Adipocyte (in vitro differentiated cells): ENCODE results near the gene AOPEP.
"Not testable (repeated sequence)": the region's sequence is repeated elsewhere in the genome, so short reads cannot be mapped to it uniquely, and the experiment has no call there.

Source experiments
- DNase-seq: peaks from one replicate; pipeline ENCODE4 v3.0.0-alpha.2; 2015; ENCODE audit warnings: low read depth
- H3K27me3 ChIP-seq: replicated peaks from 2 replicates; pipeline ENCODE4 v1.7.0; 2013; ENCODE audit warnings: mild to moderate bottlenecking, low read length, moderate library complexity; ENCODE audit not compliant: control insufficient read depth, insufficient read depth
- H3K36me3 ChIP-seq: 2 replicates; pipeline ENCODE4 v1.7.0; 2013; ENCODE audit warnings: low read length, mild to moderate bottlenecking, moderate library complexity; ENCODE audit not compliant: control insufficient read depth, insufficient read depth, severe bottlenecking
- H3K4me1 ChIP-seq: 2 replicates; pipeline ENCODE4 v1.7.0; 2013; ENCODE audit warnings: mild to moderate bottlenecking, low read length, moderate library complexity; ENCODE audit not compliant: control insufficient read depth, insufficient read depth
- H3K4me3 ChIP-seq: 2 replicates; pipeline ENCODE4 v1.7.0; 2013; ENCODE audit warnings: mild to moderate bottlenecking, low read length, moderate library complexity
- H3K9ac ChIP-seq: 2 replicates; pipeline ENCODE4 v1.7.0; 2013; ENCODE audit warnings: mild to moderate bottlenecking, low read length, moderate library complexity
- H3K9me3 ChIP-seq: 2 replicates; pipeline ENCODE4 v1.7.0; 2013; ENCODE audit warnings: mild to moderate bottlenecking, low read length, moderate library complexity; ENCODE audit not compliant: control insufficient read depth

Gene AOPEP

DNA sequence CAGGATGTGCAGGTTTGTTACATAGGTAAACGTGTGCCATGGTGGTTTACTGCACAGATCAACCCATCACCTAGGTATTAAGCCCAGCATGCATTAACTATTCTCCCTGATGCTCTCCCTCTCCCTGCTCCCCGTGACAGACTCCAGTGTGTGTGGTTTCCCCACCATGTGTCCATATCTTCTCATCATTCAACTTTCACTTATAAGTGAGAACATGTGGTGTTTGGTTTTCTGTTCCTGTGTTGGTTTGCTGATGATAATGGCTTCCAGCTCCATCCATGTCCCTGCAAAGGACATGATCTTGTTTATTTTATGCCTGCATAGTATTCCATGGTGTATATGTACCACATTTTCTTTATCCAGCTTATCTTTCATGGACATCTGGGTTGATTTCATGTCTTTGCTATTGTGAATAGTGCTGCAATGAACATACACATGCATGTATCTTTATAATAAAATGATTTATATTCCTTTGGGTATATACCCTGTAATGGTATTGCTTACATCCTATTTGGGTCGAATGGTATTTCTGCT is 103.6 kb downstream of the AOPEP start:
- not testable (repeated sequence) for DNase-seq, H3K27me3 ChIP-seq, H3K36me3 ChIP-seq, H3K9ac ChIP-seq, H3K4me3 ChIP-seq, H3K9me3 ChIP-seq
- H3K4me1 ChIP-seq = peaks cover 21% of the 10 kb centered on the region

- Histone ChIP-seq H3K27me3 (no peaks in the 10 kb centered on the region), H3K4me1 (no peaks in the 10 kb centered on the region), H3K9ac (no peak overlapping the region), H3K36me3 (no peaks in the 10 kb centered on the region), H3K4me3 (no peak overlapping the region), H3K9me3 (no peaks in the 10 kb centered on the region)
- no peak for DNase-seq
These were observed 107.3 kb downstream of the AOPEP start for GRCh38 chr9:94833802-94834201.

- no peak for DNase-seq
- no peaks in the 10 kb centered on the region for H3K36me3 ChIP-seq
- no peaks in the 10 kb centered on the region for H3K4me1 ChIP-seq
- H3K4me3 ChIP-seq = no peak overlapping the region
- H3K27me3 ChIP-seq = no peaks in the 10 kb centered on the region
- no peak overlapping the region for H3K9ac ChIP-seq
- H3K9me3 ChIP-seq = no peaks in the 10 kb centered on the region
These were observed 110.9 kb downstream of the AOPEP start for GRCh38 chr9:94837404-94837803.

DNA sequence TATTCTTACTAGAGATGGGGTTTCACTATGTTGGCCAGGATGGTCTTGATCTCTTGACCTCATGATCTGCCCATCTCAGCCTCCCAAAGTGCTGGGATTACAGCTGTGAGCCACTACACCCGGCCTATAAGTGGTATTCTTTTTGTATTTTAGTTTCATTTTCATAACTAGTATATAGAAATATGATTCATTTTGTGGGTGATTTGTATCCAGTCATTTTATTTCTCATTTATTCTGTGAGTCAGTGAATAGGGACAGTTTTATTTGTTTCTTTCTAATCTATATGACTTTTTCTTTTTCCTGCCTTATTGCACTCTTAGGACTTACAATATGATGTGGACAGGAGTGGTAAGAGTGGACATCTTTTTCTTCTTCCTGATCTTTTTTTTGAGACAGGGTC is 112.9 kb downstream of the AOPEP start:
- DNase-seq = no peak
- no peaks in the 10 kb centered on the region for H3K27me3 ChIP-seq
- H3K9ac ChIP-seq = no peak overlapping the region
- H3K36me3 ChIP-seq = no peaks in the 10 kb centered on the region
- no peak overlapping the region for H3K4me3 ChIP-seq
- no peaks in the 10 kb centered on the region for H3K9me3 ChIP-seq
- H3K4me1 ChIP-seq = no peaks in the 10 kb centered on the region

DNA sequence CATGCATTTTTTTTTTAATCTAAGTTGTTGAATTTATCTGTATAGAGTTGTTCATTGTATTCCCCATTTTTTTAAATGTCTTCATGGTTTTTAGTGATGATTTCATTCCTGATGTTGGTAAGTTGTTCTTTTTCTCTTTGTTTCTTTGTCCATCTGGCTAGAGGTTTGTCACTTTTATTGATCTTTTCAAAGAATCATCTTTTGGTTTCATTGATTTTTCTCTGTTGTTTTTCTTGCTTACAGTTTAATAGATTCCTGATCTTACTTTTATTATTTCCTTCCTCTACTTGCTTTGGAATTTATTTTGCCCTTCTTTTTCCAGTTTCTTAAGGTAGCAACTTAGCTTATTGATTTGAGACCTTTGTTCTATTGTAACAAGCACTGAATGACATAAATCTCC is 114.2 kb downstream of the AOPEP start:
- Histone ChIP-seq H3K9me3 (no peaks in the 10 kb centered on the region), H3K36me3 (no peaks in the 10 kb centered on the region), H3K4me1 (no peaks in the 10 kb centered on the region), H3K27me3 (no peaks in the 10 kb centered on the region), H3K4me3 (no peak overlapping the region), H3K9ac (no peak overlapping the region)
- no peak for DNase-seq

- H3K4me3 ChIP-seq = no peak overlapping the region
- no peak for DNase-seq
- H3K36me3 ChIP-seq = no peaks in the 10 kb centered on the region
- no peaks in the 10 kb centered on the region for H3K27me3 ChIP-seq
- H3K9me3 ChIP-seq = no peaks in the 10 kb centered on the region
- H3K9ac ChIP-seq = no peak overlapping the region
- H3K4me1 ChIP-seq = peaks cover 11% of the 10 kb centered on the region
These were observed 116.6 kb downstream of the AOPEP start for GRCh38 chr9:94843134-94843533.

DNA sequence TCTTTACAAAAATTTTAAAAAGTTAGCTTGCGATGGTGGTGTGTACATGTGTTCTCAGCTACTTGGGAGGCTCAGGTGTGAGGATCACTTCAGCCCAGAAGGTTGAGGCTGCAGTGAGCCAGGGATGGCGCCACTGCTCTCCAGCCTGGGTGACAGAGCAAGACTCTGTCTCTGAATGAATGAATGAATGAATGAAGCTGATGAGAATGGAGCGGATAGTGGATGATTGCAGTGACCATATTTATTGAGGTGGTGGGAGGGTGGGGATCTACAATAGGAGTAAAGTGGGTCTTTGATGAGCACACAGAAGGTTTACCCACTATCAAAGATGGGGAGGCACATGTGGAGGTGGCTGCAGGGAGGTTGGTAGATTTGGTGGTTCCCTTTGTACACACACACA is 120.2 kb downstream of the AOPEP start:
- no peak for DNase-seq
- Histone ChIP-seq H3K36me3 (no peaks in the 10 kb centered on the region), H3K27me3 (no peaks in the 10 kb centered on the region), H3K9ac (no peak overlapping the region), H3K9me3 (no peaks in the 10 kb centered on the region), H3K4me3 (no peak overlapping the region), H3K4me1 (peaks cover 11% of the 10 kb centered on the region)

- H3K4me3 ChIP-seq = no peak overlapping the region
- H3K9me3 ChIP-seq = no peaks in the 10 kb centered on the region
- peaks cover 11% of the 10 kb centered on the region for H3K4me1 ChIP-seq
- peak overlapping the region; percentile 4 for H3K9ac ChIP-seq
- no peaks in the 10 kb centered on the region for H3K27me3 ChIP-seq
- peak; percentile 45 for DNase-seq
- H3K36me3 ChIP-seq = no peaks in the 10 kb centered on the region
These were observed 121.0 kb downstream of the AOPEP start for GRCh38 chr9:94847486-94847885.

DNA sequence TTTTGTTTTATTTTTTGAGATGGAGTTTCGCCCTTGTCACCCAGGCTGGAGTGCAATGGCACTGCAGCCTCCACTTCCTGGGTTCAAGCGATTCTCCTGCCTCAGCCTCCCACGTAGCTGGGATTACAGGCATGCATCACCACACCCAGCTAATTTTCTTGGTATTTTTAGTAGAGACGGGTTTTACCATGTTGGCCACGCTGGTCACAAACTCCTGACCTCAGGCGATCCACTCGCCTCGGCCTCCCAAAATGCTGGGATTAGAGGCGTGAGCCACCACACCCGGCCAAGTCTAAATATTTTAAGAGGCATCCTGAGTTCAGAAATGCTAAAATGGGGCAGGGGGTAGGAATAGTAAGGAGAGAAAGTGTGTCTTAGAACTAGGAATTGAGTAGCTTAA is 122.3 kb downstream of the AOPEP start:
- H3K9ac ChIP-seq, H3K27me3 ChIP-seq, H3K36me3 ChIP-seq, DNase-seq, H3K4me3 ChIP-seq, H3K9me3 ChIP-seq: not testable (repeated sequence)
- H3K4me1 ChIP-seq = peaks cover 11% of the 10 kb centered on the region

- no peak overlapping the region for H3K9ac ChIP-seq
- H3K27me3 ChIP-seq = no peaks in the 10 kb centered on the region
- H3K4me1 ChIP-seq = peaks cover 11% of the 10 kb centered on the region
- no peak for DNase-seq
- no peaks in the 10 kb centered on the region for H3K9me3 ChIP-seq
- no peak overlapping the region for H3K4me3 ChIP-seq
- no peaks in the 10 kb centered on the region for H3K36me3 ChIP-seq
These were observed 124.3 kb downstream of the AOPEP start for GRCh38 chr9:94850540-94851434.

DNA sequence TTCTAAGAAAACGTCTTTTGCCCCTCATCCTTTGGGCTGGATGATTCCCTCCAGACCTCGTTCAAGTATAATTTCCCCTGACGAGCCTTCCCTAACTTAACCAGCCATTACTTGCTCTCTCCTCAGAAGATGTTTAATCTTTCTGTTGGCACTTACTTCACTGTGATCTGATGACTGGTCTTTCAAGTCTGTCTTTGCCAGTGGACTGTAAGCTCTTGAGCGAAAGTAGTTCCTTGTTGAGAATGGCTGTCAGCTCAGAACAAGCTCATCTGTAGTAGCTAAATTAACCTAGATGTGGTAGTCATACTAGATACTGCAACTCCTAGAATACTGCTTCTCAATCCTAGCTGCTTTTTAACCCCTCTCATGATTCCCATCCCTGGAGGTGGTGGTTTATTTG is 125.0 kb downstream of the AOPEP start:
- Histone ChIP-seq H3K4me1 (peaks cover 11% of the 10 kb centered on the region), H3K27me3 (no peaks in the 10 kb centered on the region), H3K4me3 (no peak overlapping the region), H3K9me3 (no peaks in the 10 kb centered on the region), H3K36me3 (no peaks in the 10 kb centered on the region), H3K9ac (no peak overlapping the region)
- no peak for DNase-seq
